Measurements from ENCODE around the gene TXNRD2. TPM values are rescaled to one million over a fixed set of nuclear protein-coding genes. Genes with fewer than 3 reads are reported as not detected.

TXNRD2 gene
- total RNA-seq, 2 experiments from 2014 or later: 24.7 to 28.9 TPM

- TF ChIP-seq CTCF (conservative IDR thresholded peaks at IDR 0.05; ENCODE audit: low read length) (no peak), EZH2phosphoT487 (IDR thresholded peaks at IDR 0.05; ENCODE audit: borderline replicate concordance, low read depth, low read length) (no peak)
- DNase-seq (ENCODE audit: low spot score): no peak
- Histone ChIP-seq H3K4me3 (ENCODE audit: low read depth, low read length, poor library complexity, severe bottlenecking) (no peak overlapping the region), H3K79me2 (ENCODE audit: insufficient read depth, low read depth, low read length) (no peaks in the 10 kb centered on the region), H3K27ac (ENCODE audit: low read depth, low read length, poor library complexity, severe bottlenecking) (no peak overlapping the region), H3K9me2 (ENCODE audit: insufficient read depth, low read length) (no peaks in the 10 kb centered on the region), H3K4me1 (ENCODE audit: insufficient read depth, low read length, poor library complexity, severe bottlenecking) (peaks cover 34% of the 10 kb centered on the region), H3K36me3 (ENCODE audit: insufficient read depth, low read length) (no peaks in the 10 kb centered on the region), H4K20me1 (ENCODE audit: insufficient read depth, low read length) (no peaks in the 10 kb centered on the region), H3K9me3 (ENCODE audit: low read length) (no peaks in the 10 kb centered on the region), H2AFZ (ENCODE audit: low read length) (no peak overlapping the region), H3K4me2 (ENCODE audit: low read length) (no peak overlapping the region)
- ChIA-PET POLR2A (no interaction called here), CTCF (ENCODE audit: unreplicated experiment) (no interaction called here)
- BruUV-seq (replicated peaks): no TSS peak
- intact Hi-C loops (cut with micrococcal nuclease; ENCODE audit: unreplicated experiment): loop anchor here (5.0 kb wide), 1 partner anchor 72 kb away; no protein-coding TSS in a partner anchor
Measured at GRCh38 chr22:19840059-19840458, 101.6 kb downstream of the TXNRD2 start.

GRCh38 chr22:19837915-19838314 lies 103.7 kb downstream of the TXNRD2 start:
- Histone ChIP-seq H2AFZ (ENCODE audit: low read length) (no peak overlapping the region), H3K4me3 (ENCODE audit: low read depth, low read length, poor library complexity, severe bottlenecking) (no peak overlapping the region), H4K20me1 (ENCODE audit: insufficient read depth, low read length) (no peaks in the 10 kb centered on the region), H3K9me2 (ENCODE audit: insufficient read depth, low read length) (no peaks in the 10 kb centered on the region), H3K27ac (ENCODE audit: low read depth, low read length, poor library complexity, severe bottlenecking) (no peak overlapping the region), H3K4me1 (ENCODE audit: insufficient read depth, low read length, poor library complexity, severe bottlenecking) (peaks cover 22% of the 10 kb centered on the region), H3K36me3 (ENCODE audit: insufficient read depth, low read length) (no peaks in the 10 kb centered on the region), H3K79me2 (ENCODE audit: insufficient read depth, low read depth, low read length) (peaks cover 4% of the 10 kb centered on the region; the same call in 1 of the 2 replicates), H3K4me2 (ENCODE audit: low read length) (no peak overlapping the region), H3K9me3 (ENCODE audit: low read length) (no peaks in the 10 kb centered on the region)
- no peak for DNase-seq (ENCODE audit: low spot score)
- ChIA-PET POLR2A (interaction anchor here (0.9 kb wide), 1 partner anchor 24 kb away, joined by 3 read pairs; no protein-coding TSS in a partner anchor), CTCF (ENCODE audit: unreplicated experiment) (no interaction called here)
- intact Hi-C loops (cut with micrococcal nuclease; ENCODE audit: unreplicated experiment): no loop called here
- BruUV-seq (replicated peaks): no TSS peak
- TF ChIP-seq EZH2phosphoT487 (IDR thresholded peaks at IDR 0.05; ENCODE audit: borderline replicate concordance, low read depth, low read length) (no peak), CTCF (conservative IDR thresholded peaks at IDR 0.05; ENCODE audit: low read length) (no peak)

GRCh38 chr22:19836512-19836911 lies 105.1 kb downstream of the TXNRD2 start:
- peaks cover 14% of the 10 kb centered on the region for H3K4me1 ChIP-seq (ENCODE audit: insufficient read depth, low read length, poor library complexity, severe bottlenecking)
- no peaks in the 10 kb centered on the region for H4K20me1 ChIP-seq (ENCODE audit: insufficient read depth, low read length)
- ChIA-PET POLR2A (no interaction called here), CTCF (ENCODE audit: unreplicated experiment) (no interaction called here)
- peaks cover 4% of the 10 kb centered on the region; the same call in 1 of the 2 replicates for H3K79me2 ChIP-seq (ENCODE audit: insufficient read depth, low read depth, low read length)
- BruUV-seq (replicated peaks): no TSS peak
- H3K36me3 ChIP-seq (ENCODE audit: insufficient read depth, low read length): no peaks in the 10 kb centered on the region
- H3K9me3 ChIP-seq (ENCODE audit: low read length): no peaks in the 10 kb centered on the region
- H2AFZ ChIP-seq (ENCODE audit: low read length): no peak overlapping the region
- no peak overlapping the region for H3K27ac ChIP-seq (ENCODE audit: low read depth, low read length, poor library complexity, severe bottlenecking)
- no peak overlapping the region for H3K4me3 ChIP-seq (ENCODE audit: low read depth, low read length, poor library complexity, severe bottlenecking)
- no peaks in the 10 kb centered on the region for H3K9me2 ChIP-seq (ENCODE audit: insufficient read depth, low read length)
- no peak overlapping the region for H3K4me2 ChIP-seq (ENCODE audit: low read length)
- no peak for DNase-seq (ENCODE audit: low spot score)
- TF ChIP-seq EZH2phosphoT487 (IDR thresholded peaks at IDR 0.05; ENCODE audit: borderline replicate concordance, low read depth, low read length) (no peak), CTCF (conservative IDR thresholded peaks at IDR 0.05; ENCODE audit: low read length) (no peak)
- intact Hi-C loops (cut with micrococcal nuclease; ENCODE audit: unreplicated experiment): no loop called here

All from OCI-LY7 (cell line).